H1 (cell line): Measurements from ENCODE around the gene FAM131A. TPM values are rescaled to one million over a fixed set of nuclear protein-coding genes. Genes with fewer than 3 reads are reported as not detected.

ENCODE experiments used
- TAF7 ChIP-seq: optimal IDR thresholded peaks from 2 replicates; pipeline ENCODE3; 2011; ENCODE audit warnings: low read depth, mild to moderate bottlenecking, inconsistent platforms, low read length, moderate library complexity, borderline replicate concordance
- polyA plus RNA-seq, 7 experiments: library from polyadenylated mRNA; depleted of rRNA in 3 of 7; stranded (reverse) in 5 of 7; unstranded in 2 of 7; fragments of >200 nt in 5 of 7; fragments of 200-250 nt in 2 of 7; gene quantifications; 1 replicate in 5 of 7; 2 replicates in 1 of 7; 4 replicates in 1 of 7; pipeline versions ENCODE4 v1.2.1 to v1.2.3, GENCODE V29; 2011 to 2013; ENCODE audit warnings: missing spikeins in 2 of 7, mixed read lengths in 2 of 7
- total RNA-seq: library from RNA; stranded (reverse); fragmentation: NEBNext Ultra II Directional; extraction: Animal tissue kit (Norgen Biotek cat#: 25700); gene quantifications from 2 replicates; pipeline ENCODE4 v1.2.1, GENCODE V29; 2021

Gene FAM131A
- total and polyA plus RNA-seq, 2 of the 8 experiments (the other 6 are each of a cell fraction or from before 2014, with no cell fraction given): 16.0 to 21.9 TPM

- no peak for TF ChIP-seq TAF7
These were observed 52.0 kb downstream of the FAM131A start (continued) for GRCh38 chr3:184389384-184389783.
